Muscle of back (tissue), 13 donors: Measurements from ENCODE around the gene GLP1R. TPM values are rescaled to one million over a fixed set of nuclear protein-coding genes. Genes with fewer than 3 reads are reported as not detected.

Source experiments
- DNase-seq, 3 donors: peaks; one replicate each; pipeline versions ENCODE4 v3.0.0 to v3.0.0-alpha.2; 2013
- long read RNA-seq, 9 donors: transcript quantifications; one replicate each; lab custom pipeline, GENCODE V29; 2026
- polyA plus RNA-seq, 10 donors: library from polyadenylated mRNA; unstranded; fragments of 120-200 nt; gene quantifications; one replicate each; pipeline ENCODE4 v1.2.1, GENCODE V29; 2013; ENCODE audit not compliant: insufficient read length in 10 of 10

GLP1R gene
- under 1 TPM in 4 of 10 donors, not detected in 6; 0.08 to 0.13 (median 0.09) TPM for polyA plus RNA-seq
- long read RNA-seq, donor 1: 0 reads
- long read RNA-seq, donor 2: 0 reads
- long read RNA-seq, donor 3: 0 reads
- long read RNA-seq, donor 4: 0 reads
- long read RNA-seq, donor 5: 0 reads
- long read RNA-seq, donor 6: 0 reads
- long read RNA-seq, donor 7: 0 reads
- long read RNA-seq, donor 8: 0 reads
- long read RNA-seq, donor 9: 0 reads

GRCh38 chr6:39048481-39049399, at the start of gene GLP1R:
GLP1R (plus strand) TSS chr6:39048781; CDS start chr6:39048841, 60 bp downstream.
- DNase-seq: no peak

GRCh38 chr6:39003072-39003471, 45.5 kb upstream of the GLP1R start:
- DNase-seq: no peak

- no peak for DNase-seq
These were observed 45.1 kb upstream of the GLP1R start for GRCh38 chr6:39003492-39003891.

GRCh38 chr6:39004801-39005200, 43.8 kb upstream of the GLP1R start:
- DNase-seq: no peak

GRCh38 chr6:39005774-39006173, 42.8 kb upstream of the GLP1R start:
- DNase-seq: no peak

GRCh38 chr6:39007575-39007974, 41.0 kb upstream of the GLP1R start:
- DNase-seq: no peak

- no peak for DNase-seq
These were observed 39.8 kb upstream of the GLP1R start for GRCh38 chr6:39008737-39009136.

- no peak for DNase-seq
These were observed 39.1 kb upstream of the GLP1R start for GRCh38 chr6:39009476-39009875.

GRCh38 chr6:39016839-39017546, 31.6 kb upstream of the GLP1R start:
- no peak for DNase-seq

GRCh38 chr6:39017547-39017880, 31.1 kb upstream of the GLP1R start:
- DNase-seq: no peak

GRCh38 chr6:39018103-39018502, 30.5 kb upstream of the GLP1R start:
- DNase-seq: no peak

- DNase-seq: no peak
These were observed 28.4 kb upstream of the GLP1R start for GRCh38 chr6:39020136-39020535.

- DNase-seq: no peak
These were observed 27.5 kb upstream of the GLP1R start for GRCh38 chr6:39021041-39021440.

GRCh38 chr6:39021779-39022178, 26.8 kb upstream of the GLP1R start:
- DNase-seq: no peak

GRCh38 chr6:39026175-39026574, 22.4 kb upstream of the GLP1R start:
- no peak for DNase-seq

- DNase-seq: no peak
These were observed 19.2 kb upstream of the GLP1R start for GRCh38 chr6:39029156-39030011.

GRCh38 chr6:39035681-39036080, 12.9 kb upstream of the GLP1R start:
- no peak for DNase-seq

GRCh38 chr6:39037082-39037508, 11.5 kb upstream of the GLP1R start:
- DNase-seq: no peak

- DNase-seq: no peak
These were observed 10.9 kb upstream of the GLP1R start for GRCh38 chr6:39037707-39038106.

- no peak for DNase-seq
These were observed 8.4 kb upstream of the GLP1R start for GRCh38 chr6:39040080-39040673.

GRCh38 chr6:39041072-39041471, 7.5 kb upstream of the GLP1R start:
- no peak for DNase-seq
